Left ventricle myocardium inferior (tissue), 1 donor: ENCODE measurements around the gene CACNA1C. TPM values are rescaled to one million over a fixed set of nuclear protein-coding genes. Genes with fewer than 3 reads are reported as not detected.

Source experiments
- DNase-seq: peaks from one replicate; pipeline ENCODE4 v3.0.0-alpha.2; 2020
- H3K27ac ChIP-seq: fragments of 200-600 bp; replicated peaks from 2 replicates; pipeline ENCODE4 v1.8.0; 2021
- H3K27me3 ChIP-seq: fragments of 200-600 bp; 2 replicates; pipeline ENCODE4 v1.8.0; 2021; ENCODE audit warnings: low read depth
- H3K36me3 ChIP-seq: fragments of 200-600 bp; 2 replicates; pipeline ENCODE4 v1.8.0; 2021
- H3K4me1 ChIP-seq: fragments of 200-600 bp; 2 replicates; pipeline ENCODE4 v1.8.0; 2021
- H3K4me3 ChIP-seq: fragments of 200-600 bp; 2 replicates; pipeline ENCODE4 v1.8.0; 2021; ENCODE audit warnings: mild to moderate bottlenecking, moderate library complexity
- H3K9me3 ChIP-seq: fragments of 200-600 bp; replicated peaks from 2 replicates; pipeline ENCODE4 v1.8.0; 2021
- intact Hi-C: fragments of 100-400 bp; cut with micrococcal nuclease; formaldehyde crosslinking; loops from one replicate; pipeline ENCODE4 v1.11.0; 2022
- total RNA-seq: library from RNA; stranded (reverse); fragmentation: NEBNext Ultra II Directional; extraction: Animal tissue kit (Norgen Biotek cat#: 25700); gene quantifications from one replicate; pipeline ENCODE4 v1.2.1, GENCODE V29; 2021
- TF ChIP-seq, protein P1 (sequence below): fragments of 200-600 bp; IDR thresholded peaks from 2 replicates; pipeline ENCODE4 v1.8.0; 2021; ENCODE audit warnings: antibody characterized with exemption, mild to moderate bottlenecking, borderline replicate concordance
- donor health status: DM: no; HTN: yes; CAD: no; lungs with severe emphysema.

Gene CACNA1C
- total RNA-seq, 1 donor from 2014 or later: 137 TPM

DNA sequence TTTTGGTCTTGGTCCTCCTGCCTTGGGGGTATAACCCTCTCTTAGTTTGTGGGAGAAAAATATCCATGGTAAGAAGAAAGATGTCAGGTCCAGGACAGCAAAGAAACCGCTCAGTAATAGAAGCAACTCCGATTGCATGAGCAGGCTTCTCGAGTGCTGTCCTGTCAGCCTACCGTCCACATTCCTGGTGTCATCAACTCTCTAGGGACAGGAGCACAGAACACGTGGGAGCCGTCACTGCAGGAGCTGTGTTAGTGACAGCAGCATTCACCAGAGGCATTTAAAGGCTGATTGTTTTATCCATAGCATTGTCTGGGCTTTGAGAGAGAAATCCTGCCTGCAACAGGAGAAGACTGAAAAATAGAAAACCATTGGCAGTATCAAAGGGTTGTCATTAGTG, 244.2 kb downstream of the CACNA1C start:
- no peaks in the 10 kb centered on the region for H3K36me3 ChIP-seq
- peak overlapping the region; percentile 40 for H3K27ac ChIP-seq
- no peaks in the 10 kb centered on the region for H3K9me3 ChIP-seq
- peaks cover 98% of the 10 kb centered on the region for H3K4me1 ChIP-seq
- DNase-seq: no peak
- no peaks in the 10 kb centered on the region for H3K27me3 ChIP-seq
- no peak overlapping the region for H3K4me3 ChIP-seq
- intact Hi-C loops: no loop called here
- TF ChIP-seq, protein P1, sequence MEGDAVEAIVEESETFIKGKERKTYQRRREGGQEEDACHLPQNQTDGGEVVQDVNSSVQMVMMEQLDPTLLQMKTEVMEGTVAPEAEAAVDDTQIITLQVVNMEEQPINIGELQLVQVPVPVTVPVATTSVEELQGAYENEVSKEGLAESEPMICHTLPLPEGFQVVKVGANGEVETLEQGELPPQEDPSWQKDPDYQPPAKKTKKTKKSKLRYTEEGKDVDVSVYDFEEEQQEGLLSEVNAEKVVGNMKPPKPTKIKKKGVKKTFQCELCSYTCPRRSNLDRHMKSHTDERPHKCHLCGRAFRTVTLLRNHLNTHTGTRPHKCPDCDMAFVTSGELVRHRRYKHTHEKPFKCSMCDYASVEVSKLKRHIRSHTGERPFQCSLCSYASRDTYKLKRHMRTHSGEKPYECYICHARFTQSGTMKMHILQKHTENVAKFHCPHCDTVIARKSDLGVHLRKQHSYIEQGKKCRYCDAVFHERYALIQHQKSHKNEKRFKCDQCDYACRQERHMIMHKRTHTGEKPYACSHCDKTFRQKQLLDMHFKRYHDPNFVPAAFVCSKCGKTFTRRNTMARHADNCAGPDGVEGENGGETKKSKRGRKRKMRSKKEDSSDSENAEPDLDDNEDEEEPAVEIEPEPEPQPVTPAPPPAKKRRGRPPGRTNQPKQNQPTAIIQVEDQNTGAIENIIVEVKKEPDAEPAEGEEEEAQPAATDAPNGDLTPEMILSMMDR: no peak

DNA sequence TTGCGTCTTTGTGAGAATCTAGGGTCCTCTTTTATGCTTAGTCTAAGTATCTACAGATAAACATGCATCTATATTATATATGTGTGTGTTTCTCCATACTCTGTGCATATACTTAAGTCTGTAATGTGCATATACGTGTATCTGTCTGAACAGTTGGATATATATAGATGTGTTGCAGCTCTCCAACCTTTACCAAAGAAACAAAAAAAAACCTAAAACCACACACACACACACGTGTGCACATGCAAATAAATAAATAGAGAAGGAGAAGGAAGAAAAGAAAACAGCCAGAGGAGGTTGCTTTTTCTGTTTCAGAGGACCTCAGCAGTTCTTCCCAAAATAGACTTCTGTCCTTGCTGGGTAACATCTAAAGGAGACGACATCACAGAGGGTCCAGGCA, 244.9 kb downstream of the CACNA1C start:
- no peaks in the 10 kb centered on the region for H3K27me3 ChIP-seq
- intact Hi-C loops: no loop called here
- H3K27ac ChIP-seq: peak overlapping the region; percentile 40
- no peaks in the 10 kb centered on the region for H3K9me3 ChIP-seq
- peaks cover 98% of the 10 kb centered on the region for H3K4me1 ChIP-seq
- TF ChIP-seq, protein P1: no peak
- no peak overlapping the region for H3K4me3 ChIP-seq
- no peaks in the 10 kb centered on the region for H3K36me3 ChIP-seq
- no peak for DNase-seq

DNA sequence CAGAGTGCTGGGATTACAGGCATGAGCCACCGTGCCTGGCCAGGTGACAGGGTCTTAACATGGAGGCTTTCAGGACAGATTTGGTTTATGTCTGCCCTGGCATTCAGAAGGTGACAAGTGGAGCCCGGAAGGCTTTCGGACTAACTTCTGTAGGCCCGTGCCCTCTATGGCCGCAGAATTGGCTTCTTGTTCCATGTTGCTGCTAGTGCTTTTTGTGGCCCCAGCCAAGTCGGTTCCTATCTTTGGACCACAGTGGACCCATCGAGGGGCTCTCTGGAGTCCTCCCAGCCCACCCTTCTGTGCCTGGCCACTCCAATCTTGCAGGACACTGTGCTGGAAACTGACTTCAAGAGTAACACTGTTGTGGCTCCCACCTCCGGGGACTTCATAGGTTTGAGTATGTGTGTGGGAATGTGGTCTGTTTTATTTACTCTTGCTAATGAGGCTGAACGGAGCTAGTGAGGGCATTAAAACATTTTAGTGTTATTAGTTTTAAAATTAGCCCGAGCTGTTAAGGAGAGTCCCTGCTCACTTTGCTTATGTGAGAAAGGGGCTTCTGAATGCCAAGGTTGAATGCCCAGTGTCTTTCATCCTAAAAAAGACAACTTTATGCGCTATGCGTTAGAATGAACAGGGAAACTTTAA, 245.9 kb downstream of the CACNA1C start:
- TF ChIP-seq, protein P1: no peak
- no peaks in the 10 kb centered on the region for H3K36me3 ChIP-seq
- H3K4me3 ChIP-seq: no peak overlapping the region
- peak overlapping the region; percentile 40 for H3K27ac ChIP-seq
- H3K9me3 ChIP-seq: no peaks in the 10 kb centered on the region
- peaks cover 98% of the 10 kb centered on the region for H3K4me1 ChIP-seq
- H3K27me3 ChIP-seq: no peaks in the 10 kb centered on the region
- intact Hi-C loops: no loop called here
- no peak for DNase-seq

- DNase-seq: no peak
- H3K27me3 ChIP-seq: no peaks in the 10 kb centered on the region
- H3K4me3 ChIP-seq: no peak overlapping the region
- H3K4me1 ChIP-seq: peaks cover 98% of the 10 kb centered on the region
- TF ChIP-seq, protein P1: no peak
- H3K9me3 ChIP-seq: no peaks in the 10 kb centered on the region
- no peak overlapping the region for H3K27ac ChIP-seq
- no peaks in the 10 kb centered on the region for H3K36me3 ChIP-seq
- intact Hi-C loops: no loop called here
Measured at GRCh38 chr12:2299206-2299605, 246.4 kb downstream of the CACNA1C start.

DNA sequence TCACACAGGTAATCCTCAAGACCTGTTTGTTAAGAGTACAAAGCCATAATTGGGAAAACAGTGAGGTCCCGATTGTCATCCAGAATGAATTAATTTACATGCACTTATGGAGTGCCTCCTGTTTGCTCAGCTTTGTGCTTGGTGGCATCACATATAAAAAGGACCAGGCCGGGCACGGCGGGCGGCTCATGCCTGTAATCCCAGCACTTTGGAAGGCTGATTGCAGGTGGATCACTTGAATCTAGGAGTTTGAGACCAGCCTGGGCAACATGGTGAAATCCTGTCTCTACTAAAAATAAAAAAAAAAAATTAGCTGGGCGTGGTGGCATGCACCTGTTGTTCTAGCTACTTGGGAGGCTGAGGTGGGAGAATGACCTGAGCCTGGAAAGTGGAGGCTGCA, 247.4 kb downstream of the CACNA1C start:
- no peak overlapping the region for H3K4me3 ChIP-seq
- no peak for DNase-seq
- H3K9me3 ChIP-seq: no peaks in the 10 kb centered on the region
- TF ChIP-seq, protein P1: no peak
- H3K27me3 ChIP-seq: no peaks in the 10 kb centered on the region
- intact Hi-C loops: no loop called here
- H3K4me1 ChIP-seq: peaks cover 98% of the 10 kb centered on the region
- H3K36me3 ChIP-seq: no peaks in the 10 kb centered on the region
- H3K27ac ChIP-seq: no peak overlapping the region
